Suppressor macrophage treated with lipopolysaccharide for 4 hours (primary cell): ENCODE data around the gene DUT.

Experiments used
- DNase-seq: peaks from one replicate; pipeline ENCODE4 v3.0.0-alpha.2; 2020

Gene DUT

DNA sequence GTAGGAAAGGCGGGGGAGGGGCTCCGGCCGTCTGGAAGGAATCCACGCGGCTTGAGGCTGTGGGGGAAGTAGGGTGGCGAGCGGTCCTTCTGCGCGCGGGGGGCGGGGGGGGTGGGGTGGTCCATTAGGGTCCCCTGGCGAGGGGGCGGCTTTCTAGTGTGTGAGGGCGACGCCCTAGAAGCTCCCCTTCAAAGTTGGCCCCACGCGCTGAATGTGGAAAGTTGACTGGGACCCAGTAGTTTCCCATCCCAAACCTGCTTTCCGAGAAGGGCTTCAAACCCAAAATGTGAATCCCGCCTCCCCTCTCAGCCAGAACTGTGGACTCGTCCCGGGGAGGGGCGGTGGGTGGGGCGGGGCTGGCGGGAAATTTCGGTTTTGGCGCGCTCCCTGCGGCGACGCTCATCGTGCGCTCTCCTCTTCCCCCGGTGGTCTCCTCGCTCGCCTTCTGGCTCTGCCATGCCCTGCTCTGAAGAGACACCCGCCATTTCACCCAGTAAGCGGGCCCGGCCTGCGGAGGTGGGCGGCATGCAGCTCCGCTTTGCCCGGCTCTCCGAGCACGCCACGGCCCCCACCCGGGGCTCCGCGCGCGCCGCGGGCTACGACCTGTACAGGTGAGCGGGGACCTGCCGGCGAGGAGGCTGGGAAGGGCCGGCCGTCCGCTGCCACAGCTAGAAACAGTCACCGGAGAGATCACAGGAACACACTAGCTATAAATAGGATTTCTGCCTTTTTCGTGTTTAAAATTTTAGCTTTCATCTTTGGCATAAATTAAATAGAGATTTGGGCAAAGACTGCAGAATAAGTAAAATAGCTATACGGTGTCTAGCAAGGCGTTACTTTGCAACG, 790 bp downstream of the DUT start:
- DNase-seq, result peak; percentile 77

DNA sequence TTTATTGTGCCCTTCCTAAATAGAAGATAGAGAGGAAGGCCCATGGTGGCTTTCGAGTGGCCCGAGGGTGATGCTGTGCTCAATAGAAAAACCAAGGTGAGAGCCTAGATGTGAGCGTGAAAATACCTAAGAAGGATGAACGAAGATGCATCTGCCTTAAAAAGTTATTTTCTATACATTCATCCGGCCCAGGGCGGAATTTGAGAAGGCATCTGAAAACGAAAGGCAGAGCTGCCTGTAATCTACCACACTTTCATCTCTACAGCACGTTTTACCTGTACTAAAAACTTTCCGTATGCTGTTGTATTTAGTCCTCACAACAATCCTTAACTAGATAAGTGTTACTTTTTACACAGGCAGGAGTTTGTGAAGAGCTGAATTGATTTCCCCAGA, 1.4 kb downstream of the DUT start:
- DNase-seq, result no peak

DNA sequence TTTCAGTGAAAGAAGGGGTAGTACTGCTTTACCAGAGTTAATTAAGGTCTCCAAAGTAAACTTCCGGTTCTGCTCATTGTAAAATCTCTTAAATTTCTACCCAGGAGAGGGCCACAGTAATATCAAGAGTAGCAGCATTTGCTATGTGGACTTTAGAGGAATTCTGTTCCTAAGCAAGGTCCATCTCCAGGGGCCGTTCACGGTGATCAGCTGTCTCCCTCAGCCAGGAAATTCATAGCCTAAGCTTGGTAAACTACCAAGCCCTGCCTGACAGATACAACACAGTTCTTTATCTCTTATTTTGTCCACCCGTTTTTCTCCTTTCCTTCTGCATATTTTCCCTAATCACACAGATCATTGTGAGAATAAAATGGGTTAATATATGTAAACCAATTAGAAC, 2.3 kb downstream of the DUT start:
- DNase-seq, result no peak

DNA sequence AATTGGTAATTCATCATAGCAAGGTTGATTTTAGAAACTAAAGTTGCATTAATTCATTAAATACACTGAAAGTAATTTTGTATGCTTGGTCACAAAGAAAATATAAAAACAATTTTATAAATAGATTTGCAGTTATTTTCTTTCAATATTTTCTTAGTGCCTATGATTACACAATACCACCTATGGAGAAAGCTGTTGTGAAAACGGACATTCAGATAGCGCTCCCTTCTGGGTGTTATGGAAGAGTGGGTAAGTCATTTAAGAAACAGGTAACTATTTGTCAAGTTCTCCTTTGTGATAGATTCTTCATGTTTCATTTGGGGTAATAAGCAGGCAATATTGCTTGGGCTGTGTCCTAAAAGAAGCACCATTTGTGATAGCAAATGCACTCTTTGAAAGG, 3.0 kb downstream of the DUT start:
- DNase-seq, result no peak

DNA sequence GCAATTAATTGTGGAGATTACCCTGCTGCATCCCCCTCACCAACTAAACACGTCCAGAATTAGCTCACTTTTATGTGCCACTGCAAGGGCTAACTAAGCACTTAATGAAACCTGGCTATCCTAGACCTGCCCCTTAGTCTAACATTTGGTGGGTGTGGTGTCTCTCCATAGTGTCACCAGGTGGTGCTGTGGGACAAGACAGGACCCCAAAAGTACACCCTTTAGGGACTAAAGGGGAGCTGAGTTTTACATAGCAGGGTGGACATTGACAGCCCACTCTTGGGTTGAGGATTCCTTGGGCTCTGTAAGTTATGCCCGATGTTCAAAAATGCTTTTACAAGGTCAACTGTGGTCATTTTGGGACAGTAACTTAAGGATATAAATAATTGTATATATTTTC, 5.7 kb downstream of the DUT start:
- no peak for DNase-seq

DNA sequence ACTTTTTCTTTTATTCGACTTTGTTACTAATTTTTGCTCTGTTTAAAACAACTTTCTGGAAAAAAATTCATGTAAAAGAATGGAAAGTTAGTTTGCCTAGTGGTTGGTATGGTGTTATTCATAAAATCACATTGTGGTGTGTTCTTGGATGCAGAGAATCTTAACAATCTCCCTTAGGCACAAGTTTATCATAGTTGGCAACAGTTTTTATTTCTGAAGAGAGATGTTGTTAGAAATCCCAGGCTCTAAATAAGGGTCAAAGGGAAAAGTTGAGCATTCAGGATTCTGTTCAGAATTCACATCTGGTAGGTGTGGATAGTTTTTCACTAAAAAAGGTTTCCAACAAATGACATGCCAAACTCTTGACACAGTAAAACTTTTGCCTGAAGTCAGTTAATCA, 6.4 kb downstream of the DUT start:
- DNase-seq, result no peak

DNA sequence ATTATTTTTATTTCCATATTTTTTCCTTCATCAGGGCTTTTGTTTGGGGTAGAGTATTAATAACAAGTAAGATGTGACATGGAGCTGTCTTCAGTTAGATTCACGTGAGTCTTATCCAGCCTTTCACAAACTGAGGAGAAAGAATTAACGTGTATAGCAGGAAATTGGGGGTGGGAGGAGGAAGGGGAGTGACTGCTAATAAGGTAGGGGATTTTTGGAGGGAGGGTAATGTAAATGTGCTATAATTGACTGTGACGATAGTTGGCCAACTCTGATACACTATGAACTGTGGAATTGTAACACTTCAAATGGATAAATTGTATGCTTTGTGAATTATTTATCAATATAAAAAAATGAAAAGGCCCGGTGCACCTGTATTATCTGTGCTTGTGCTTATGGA, 8.9 kb downstream of the DUT start:
- DNase-seq, result no peak

DNA sequence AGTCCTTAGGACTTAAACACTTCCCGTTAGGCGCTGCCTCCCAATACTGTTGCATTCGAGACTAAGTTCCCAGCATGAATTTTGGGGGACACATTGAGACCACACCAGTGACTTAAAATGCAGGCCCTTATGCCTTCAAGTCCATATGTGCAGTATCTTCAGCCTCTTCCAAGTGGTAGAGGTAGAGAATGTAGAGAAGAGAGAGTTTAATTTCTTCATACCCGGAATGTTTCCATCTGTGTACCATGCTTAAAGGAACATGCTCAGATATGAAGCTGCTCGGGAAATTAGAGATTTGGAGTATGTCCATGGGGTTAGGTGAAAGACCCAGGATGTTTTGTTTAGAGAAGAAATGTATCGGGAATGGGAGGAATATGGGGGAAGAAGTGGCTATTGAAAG, 12.6 kb downstream of the DUT start:
- DNase-seq, result no peak

DNA sequence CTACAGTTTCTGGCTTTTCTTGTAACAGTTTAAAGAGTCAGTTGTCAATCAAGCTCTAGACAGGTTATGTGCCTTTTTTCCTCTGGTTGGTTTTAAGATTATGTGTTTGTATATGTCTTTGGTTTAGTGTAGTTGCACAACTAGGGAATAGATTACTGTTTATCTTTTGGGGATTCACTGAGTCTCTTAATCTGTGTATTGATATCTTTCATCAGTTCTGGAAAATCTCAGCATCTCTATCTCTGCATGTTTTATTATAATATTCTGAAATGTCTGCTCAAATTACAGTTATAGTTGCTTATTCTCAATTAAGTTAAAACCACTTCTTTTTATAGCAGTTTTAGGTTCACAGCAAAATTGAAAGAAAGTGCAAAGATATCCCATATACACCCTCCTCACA, 14.3 kb downstream of the DUT start:
- DNase-seq, result no peak

DNA sequence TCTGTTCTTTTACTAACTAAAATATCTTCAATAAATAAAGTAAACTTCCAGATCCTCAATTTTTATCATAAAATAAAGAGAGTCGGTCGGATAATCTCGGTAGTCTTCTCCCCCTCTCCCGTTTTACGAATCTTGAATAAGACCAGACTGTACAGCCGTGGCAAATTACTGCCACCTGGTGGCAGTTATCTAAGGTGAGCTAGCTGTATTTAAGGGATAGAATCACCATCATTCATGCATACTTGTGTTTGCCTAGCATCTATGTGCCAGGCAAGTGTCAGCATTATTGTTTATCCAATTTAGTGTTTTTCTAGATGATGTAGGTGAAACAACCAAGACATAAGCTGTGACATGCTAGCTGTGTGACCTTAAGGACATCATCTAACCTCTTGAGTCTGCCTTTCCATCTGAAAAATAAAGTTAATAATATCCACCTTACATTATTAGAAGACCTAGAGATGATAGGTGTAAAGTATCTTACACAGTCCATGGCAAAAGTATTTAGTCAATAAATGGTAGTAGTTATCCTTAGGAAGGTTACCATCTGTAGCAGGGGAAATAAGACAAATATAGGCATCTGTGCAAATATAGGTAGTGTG, 21.3 kb downstream of the DUT start:
- DNase-seq, result peak; percentile 68

DNA sequence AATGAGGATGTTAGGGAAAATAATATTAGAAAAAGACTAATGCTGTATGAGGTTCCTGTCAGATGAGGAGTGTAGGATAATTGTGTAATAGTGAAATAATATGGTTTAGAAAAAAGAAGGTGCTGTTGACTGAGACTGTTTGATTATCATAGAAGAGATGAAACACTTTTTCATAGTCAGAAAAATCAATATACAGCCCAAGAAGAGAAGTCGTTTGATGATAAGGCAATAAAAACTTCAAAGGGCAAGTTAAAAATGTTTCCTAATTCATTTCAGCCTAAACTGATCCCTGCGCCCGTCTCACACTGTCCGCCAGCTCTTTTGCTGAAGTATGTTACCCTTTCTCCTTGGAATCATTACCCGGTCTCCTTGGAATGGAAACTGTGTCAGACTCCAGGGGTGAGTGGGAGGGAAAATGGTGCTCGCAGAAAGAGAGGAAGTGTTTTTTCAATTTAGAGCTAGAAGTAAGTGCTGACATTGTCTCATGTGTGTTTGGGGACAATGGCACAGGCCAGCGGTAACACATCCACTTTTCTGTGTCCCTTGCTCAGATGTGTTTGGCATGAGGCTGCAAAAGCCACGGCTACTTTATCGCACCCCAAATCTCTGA, 23.6 kb downstream of the DUT start:
- no peak for DNase-seq

DNA sequence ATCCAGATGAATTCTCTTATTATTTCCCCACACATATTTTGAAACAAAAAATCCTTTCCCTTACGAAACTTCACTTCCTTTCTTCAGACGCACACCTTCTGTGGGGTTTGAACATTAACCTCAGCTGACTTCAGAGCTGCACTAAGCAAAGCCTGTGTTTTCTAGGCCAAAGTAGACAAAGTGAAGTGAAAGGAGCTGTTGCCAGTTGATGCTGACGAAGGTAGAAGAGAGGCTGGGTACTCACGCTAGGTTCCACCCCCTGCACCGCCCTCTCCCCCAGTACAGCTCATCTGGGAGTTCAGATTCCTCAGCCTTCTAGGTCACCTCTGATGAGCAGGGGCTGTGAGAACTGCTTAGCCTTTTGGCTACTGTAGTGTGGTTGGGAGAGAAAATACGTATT, 24.1 kb downstream of the DUT start:
- no peak for DNase-seq

DNA sequence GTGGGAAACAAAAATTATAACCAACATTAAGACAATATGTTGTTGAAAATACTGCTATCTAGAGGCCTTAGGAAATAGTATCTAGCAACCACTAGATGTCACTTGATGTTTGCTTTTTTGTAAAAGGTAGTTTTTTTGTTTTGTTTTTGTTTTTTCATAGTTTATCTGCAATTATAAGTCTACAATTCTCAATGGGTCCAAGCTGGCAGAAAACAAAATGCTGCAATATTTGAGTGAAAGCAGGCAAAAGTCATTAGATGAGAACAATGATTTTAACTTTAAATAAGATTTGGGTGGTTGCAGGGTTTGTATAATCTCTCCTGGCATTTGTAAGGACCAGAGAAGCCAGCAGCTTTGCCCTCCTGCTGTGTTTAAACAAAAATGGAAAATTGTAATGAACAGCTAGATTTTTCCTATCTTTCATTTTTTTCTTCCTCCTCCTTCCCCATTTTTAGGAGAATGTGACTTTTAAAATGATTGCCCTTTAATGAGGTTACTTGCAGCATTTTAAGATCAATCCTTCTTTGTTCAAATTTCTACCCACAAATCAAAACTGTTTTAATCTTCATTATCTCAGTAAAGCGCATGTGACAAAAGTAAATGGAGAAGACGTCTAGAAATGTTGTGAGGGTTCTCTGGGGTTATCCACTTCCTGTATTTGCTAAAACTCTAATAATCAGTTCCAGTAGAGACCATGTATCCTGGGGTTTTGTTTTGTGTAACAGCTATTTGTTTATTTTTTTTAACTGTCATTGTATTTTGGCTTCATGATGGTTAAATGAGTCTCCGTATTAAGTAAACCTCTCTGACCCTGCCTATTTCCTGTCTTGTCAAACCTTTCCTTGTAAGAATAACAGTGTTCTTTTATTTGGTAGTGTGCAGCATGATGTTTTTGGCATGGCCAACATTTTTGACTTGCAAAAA, 27.3 kb downstream of the DUT start:
- DNase-seq, result peak; percentile 21

DNA sequence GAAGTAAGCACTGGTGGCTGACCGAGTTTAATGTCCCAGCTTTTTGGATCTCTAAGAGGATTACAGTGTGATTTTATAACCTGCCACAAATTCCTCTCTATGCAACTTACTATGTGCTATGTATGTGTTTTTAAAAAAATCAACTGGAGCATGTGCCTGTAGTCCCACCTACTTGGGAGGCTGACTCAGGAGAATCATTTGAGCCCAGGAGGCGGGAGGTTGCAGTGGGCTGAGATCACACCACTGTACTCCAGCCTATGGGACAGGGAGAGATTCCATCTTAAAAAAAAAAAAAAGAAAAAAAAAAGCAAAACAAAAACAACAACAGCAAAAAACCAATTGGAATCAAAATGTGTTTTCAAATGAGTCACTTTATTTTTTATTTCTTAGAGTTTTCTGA, 29.6 kb downstream of the DUT start:
- DNase-seq, result no peak

DNA sequence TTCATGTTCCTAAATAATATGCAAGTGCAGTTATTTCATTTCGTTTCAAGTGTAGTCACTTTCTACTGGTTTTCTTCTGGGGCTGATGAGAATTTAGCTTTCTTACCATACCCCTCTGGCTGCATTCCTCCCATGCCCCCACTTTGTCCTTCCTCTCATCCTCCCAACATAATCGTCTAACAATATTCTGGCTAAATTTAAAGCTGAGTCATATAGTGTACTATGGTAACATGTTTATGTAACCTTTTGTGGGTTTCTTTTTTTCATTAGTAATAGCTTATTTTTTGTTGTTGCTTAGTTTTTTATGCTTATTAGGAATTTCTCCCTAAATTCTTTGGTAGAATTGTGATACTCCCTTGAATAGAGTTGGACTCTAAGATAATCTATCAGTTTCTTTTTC, 30.5 kb downstream of the DUT start:
- DNase-seq, result no peak

DNA sequence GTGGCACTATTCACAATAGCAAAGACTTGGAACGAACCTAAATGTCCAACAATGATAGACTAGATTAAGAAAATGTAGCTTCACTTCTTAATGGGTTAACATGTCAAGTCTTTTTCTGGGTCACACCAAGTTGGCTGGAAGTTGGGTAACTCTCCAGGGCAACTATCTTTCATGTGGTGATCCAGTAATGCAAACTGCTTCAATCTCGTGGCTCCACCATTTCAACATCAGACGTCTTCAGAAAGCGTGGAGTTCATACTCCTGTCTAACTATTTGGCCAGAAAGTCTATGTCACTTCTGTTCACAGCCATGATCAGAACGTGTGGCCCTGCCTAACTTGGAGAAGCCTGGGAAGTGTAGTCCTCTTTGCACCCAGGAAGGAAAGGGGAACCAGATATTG, 32.2 kb downstream of the DUT start:
- no peak for DNase-seq

DNA sequence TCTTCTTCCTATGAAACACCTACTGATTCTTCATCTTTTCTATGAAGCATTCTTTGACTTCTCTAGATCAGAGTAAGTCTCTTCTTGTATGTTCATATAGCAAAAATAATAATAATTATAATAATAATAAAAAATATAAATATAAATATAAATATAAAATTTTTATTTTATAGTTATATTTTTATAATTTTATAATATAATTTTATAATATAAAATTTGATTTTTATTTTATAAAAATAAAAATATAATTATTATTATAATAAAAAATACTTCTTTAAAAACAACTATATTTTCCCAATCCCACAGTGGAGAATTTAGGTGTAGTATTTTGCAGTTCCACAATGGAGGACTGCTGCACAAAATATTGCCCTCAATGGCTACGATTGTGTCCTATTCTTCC, 34.3 kb downstream of the DUT start:
- DNase-seq, result no peak

DNA sequence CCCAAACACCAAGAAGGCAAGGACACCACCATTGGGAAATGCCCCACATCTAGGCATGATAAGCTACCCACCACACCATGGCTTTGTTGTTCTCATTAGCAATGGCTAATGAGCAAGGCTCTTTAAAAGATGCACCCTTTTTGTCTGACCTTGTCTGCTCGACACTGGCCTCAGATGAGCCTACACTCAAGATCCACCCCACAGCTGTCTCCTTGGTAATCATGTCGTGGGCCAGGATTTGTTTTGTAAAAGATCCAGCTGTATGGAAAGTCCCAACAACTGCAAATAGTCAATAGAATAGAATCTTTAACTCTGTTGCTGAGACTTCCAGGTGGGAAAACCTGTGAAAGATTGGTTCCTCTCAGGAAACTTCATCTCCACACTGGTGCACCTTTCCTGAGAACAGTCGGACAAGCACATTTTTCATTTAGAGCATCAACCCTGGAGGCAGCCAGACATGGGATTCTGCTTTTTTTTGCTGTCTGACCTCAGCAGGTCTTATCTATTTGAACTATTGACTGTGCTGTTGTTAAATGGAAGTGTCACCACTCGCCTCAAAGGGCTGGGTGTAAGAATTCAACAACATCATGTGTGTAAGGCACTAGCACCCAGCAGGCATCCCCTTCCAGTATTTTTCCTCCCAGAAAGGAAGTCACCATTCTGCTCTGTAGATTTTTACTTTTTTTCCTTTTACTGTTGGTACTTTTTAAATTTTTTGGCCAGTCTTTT, 35.5 kb downstream of the DUT start:
- DNase-seq, result no peak

DNA sequence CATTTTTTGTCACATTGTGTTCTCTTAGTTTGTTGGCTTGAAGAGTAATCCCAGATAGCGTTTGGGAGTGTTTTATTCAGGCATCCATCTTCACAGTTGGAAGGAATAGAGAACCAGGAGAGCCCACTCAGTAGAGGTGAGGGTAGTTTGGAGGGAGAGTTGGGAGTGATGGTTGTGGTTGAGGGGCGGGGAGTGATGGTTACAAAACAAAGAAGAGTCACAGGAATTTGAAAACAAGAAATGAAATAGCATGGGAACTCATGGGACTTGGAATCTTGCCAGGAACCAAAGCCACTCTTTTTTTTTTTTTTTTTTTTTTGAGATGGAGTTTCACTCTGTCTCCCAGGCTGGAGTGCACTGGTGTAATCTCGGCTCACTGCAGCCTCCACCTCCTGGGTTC, 36.3 kb downstream of the DUT start:
- peak; percentile 23 for DNase-seq

DNA sequence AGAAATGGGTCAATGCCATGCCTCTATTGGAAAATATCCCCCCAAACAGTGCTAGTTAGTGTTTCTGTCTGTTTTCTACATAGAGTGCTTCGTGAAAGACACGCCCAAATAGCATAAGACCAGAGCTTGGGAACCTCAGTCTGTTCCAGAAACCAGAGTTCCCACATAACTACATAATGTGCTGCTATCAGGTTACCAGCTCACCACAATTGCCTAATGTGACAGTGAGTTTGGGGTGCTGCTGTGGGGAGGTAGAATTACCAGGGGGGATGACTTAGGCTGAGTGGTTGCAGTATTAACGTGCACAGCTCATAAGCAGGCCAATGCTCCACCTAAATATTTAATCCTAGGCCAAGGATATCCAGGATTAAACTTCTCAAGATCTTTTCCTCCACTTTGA, 39.2 kb downstream of the DUT start:
- no peak for DNase-seq

DNA sequence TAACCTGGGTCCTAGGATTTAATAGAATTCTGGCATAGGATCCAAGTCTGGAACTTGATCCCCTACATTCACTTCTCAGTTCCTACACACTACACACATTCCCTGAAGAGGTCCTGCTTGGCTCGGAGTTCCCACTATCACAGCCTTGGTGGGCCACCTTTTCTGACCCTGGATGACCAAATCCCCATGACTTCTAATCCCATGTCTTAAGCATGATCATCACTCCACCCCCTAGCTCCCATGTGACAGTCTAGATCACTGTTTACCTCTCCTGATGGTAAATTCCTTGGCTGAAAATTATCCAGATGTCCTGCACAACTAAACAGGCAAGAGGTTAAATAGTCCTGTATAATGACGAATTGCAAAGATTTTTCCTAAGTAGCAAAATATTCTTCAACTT, 40.3 kb downstream of the DUT start:
- DNase-seq, result no peak

DNA sequence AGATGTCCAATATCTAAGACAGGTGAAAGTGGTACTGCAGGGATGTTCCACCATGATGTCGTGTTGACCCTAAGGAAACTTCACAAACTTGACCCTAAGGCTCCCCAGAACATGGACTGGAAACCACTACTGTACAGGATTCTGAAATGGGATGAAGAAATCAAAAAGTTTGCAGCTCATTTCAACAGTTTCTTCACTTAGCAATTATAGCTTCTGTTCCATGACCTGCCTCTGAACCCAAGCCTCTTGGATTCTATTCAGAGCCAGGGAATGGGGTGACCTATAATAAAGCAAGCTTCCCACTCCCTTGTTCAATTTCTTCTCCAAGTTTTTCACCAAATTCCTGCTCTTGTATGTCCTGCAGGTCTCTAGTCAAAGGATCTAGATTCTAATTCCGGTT, 40.7 kb downstream of the DUT start:
- no peak for DNase-seq
